Stimulated activated CD4-positive, alpha-beta T cell treated with anti-CD3 and anti-CD28 coated beads, Interleukin-2, amount 100 ng/mL, for 4 hours (primary cell): ENCODE data around the gene COL4A1.

Experiments
- DNase-seq: peaks from one replicate; pipeline ENCODE4 v3.0.0-alpha.2; 2020; ENCODE audit warnings: low read depth

COL4A1 gene

GRCh38 chr13:110256126-110256905, 50.6 kb downstream of the COL4A1 start:
- no peak for DNase-seq

GRCh38 chr13:110254751-110255553, 52.0 kb downstream of the COL4A1 start:
- DNase-seq, result no peak

- no peak for DNase-seq
Measured at GRCh38 chr13:110254151-110254679, 52.7 kb downstream of the COL4A1 start.

- no peak for DNase-seq
Measured at GRCh38 chr13:110251193-110251819, 55.7 kb downstream of the COL4A1 start.

GRCh38 chr13:110250258-110250891, 56.6 kb downstream of the COL4A1 start:
- DNase-seq, result no peak

GRCh38 chr13:110249326-110249725, 57.6 kb downstream of the COL4A1 start:
- no peak for DNase-seq

- no peak for DNase-seq
Measured at GRCh38 chr13:110248449-110249143, 58.4 kb downstream of the COL4A1 start.

- DNase-seq, result no peak
Measured at GRCh38 chr13:110246530-110246929, 60.4 kb downstream of the COL4A1 start.

- DNase-seq, result no peak
Measured at GRCh38 chr13:110245416-110245899, 61.5 kb downstream of the COL4A1 start.

- no peak for DNase-seq
Measured at GRCh38 chr13:110244976-110245375, 62.0 kb downstream of the COL4A1 start.

GRCh38 chr13:110244071-110244830, 62.7 kb downstream of the COL4A1 start:
- no peak for DNase-seq

GRCh38 chr13:110242615-110243014, 64.3 kb downstream of the COL4A1 start:
- no peak for DNase-seq

- DNase-seq, result no peak
Measured at GRCh38 chr13:110240943-110241342, 66.0 kb downstream of the COL4A1 start.

GRCh38 chr13:110240352-110240751, 66.6 kb downstream of the COL4A1 start:
- no peak for DNase-seq

- no peak for DNase-seq
Measured at GRCh38 chr13:110239280-110240125, 67.5 kb downstream of the COL4A1 start.

GRCh38 chr13:110238818-110239195, 68.2 kb downstream of the COL4A1 start:
- DNase-seq, result no peak

GRCh38 chr13:110237875-110238817, 68.8 kb downstream of the COL4A1 start:
- DNase-seq, result no peak

- no peak for DNase-seq
Measured at GRCh38 chr13:110236831-110237261, 70.1 kb downstream of the COL4A1 start.
